Neutrophil (primary cell): ENCODE results near the gene QDPR.
"Not testable (repeated sequence)": the region's sequence is repeated elsewhere in the genome, so short reads cannot be mapped to it uniquely, and the experiment has no call there.

Experiments used
- H3K27ac ChIP-seq: fragments of 200-600 bp; sonication (generic); 2 replicates; pipeline ENCODE4 v1.5.1; 2016; ENCODE audit warnings: mild to moderate bottlenecking, moderate library complexity
- H3K27me3 ChIP-seq: fragments of 200-600 bp; sonication (generic); 2 replicates; pipeline ENCODE4 v1.6.0; 2016; ENCODE audit warnings: mild to moderate bottlenecking
- H3K36me3 ChIP-seq: fragments of 200-600 bp; sonication (generic); 2 replicates; pipeline ENCODE4 v1.5.1; 2017
- H3K4me1 ChIP-seq, 2 experiments: fragments of 200-600 bp in 1 of 2; sonication (generic) in 1 of 2; 1 replicate in 1 of 2; 2 replicates in 1 of 2; pipeline versions ENCODE4 v1.5.1 to v1.6.1; 2013 to 2016; ENCODE audit warnings: low read depth in 1 of 2, low read length in 1 of 2, mild to moderate bottlenecking in 1 of 2, moderate library complexity in 1 of 2; ENCODE audit not compliant: control insufficient read depth in 1 of 2, insufficient read depth in 1 of 2
- H3K4me3 ChIP-seq, 2 experiments: fragments of 200-600 bp in 1 of 2; sonication (generic) in 1 of 2; 1 replicate in 1 of 2; 2 replicates in 1 of 2; pipeline ENCODE4 v1.5.1; 2013 to 2016; ENCODE audit warnings: low read depth in 1 of 2, low read length in 1 of 2, mild to moderate bottlenecking in 1 of 2, moderate library complexity in 1 of 2
- H3K9me3 ChIP-seq: fragments of 200-600 bp; sonication (generic); 2 replicates; pipeline ENCODE4 v1.5.1; 2016
- CTCF ChIP-seq: fragments of 200-600 bp; sonication (generic); IDR thresholded peaks from 2 replicates; pipeline ENCODE4 v1.5.1; 2016; ENCODE audit warnings: antibody characterized with exemption

Gene QDPR

DNA sequence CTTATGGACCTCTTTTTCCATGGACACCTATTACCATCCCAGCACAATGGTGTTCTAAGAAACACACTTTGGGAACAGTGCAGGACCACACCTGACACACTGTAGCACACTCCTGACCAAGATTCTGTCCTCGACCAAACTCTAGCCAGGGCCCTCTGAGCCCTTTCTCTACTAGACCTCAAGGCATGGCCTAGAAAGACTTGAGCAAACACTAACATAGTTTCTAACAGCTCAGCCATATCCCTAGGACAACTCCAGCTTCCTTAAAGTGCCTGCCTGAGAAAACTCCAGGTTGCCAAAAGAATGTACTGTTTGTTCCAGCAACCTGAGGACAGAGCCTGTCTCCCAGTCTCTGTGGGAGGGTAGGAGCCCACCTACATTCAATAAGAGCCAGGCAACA, 48.3 kb downstream of the QDPR start:
- no peak overlapping the region for H3K4me3 ChIP-seq
- H3K36me3 ChIP-seq: no peaks in the 10 kb centered on the region
- H3K9me3 ChIP-seq: no peaks in the 10 kb centered on the region
- H3K4me1 ChIP-seq: no peaks in the 10 kb centered on the region
- no peaks in the 10 kb centered on the region for H3K27me3 ChIP-seq
- no peak overlapping the region for H3K27ac ChIP-seq
- no peak for TF ChIP-seq CTCF

- no peaks in the 10 kb centered on the region for H3K4me1 ChIP-seq
- no peak overlapping the region for H3K4me3 ChIP-seq
- H3K27me3 ChIP-seq: no peaks in the 10 kb centered on the region
- H3K36me3 ChIP-seq: no peaks in the 10 kb centered on the region
- TF ChIP-seq CTCF: no peak
- H3K9me3 ChIP-seq: no peaks in the 10 kb centered on the region
- no peak overlapping the region for H3K27ac ChIP-seq
Measured at GRCh38 chr4:17450269-17450804, 61.6 kb downstream of the QDPR start.

GRCh38 chr4:17448689-17449088, 63.2 kb downstream of the QDPR start:
- Histone ChIP-seq H3K27ac (no peak overlapping the region), H3K27me3 (no peaks in the 10 kb centered on the region), H3K9me3 (no peaks in the 10 kb centered on the region), H3K4me3 (no peak overlapping the region), H3K36me3 (no peaks in the 10 kb centered on the region), H3K4me1 (no peaks in the 10 kb centered on the region)
- TF ChIP-seq CTCF: no peak

- H3K27me3 ChIP-seq: no peaks in the 10 kb centered on the region
- no peak overlapping the region for H3K27ac ChIP-seq
- H3K4me3 ChIP-seq: no peak overlapping the region
- H3K9me3 ChIP-seq: no peaks in the 10 kb centered on the region
- H3K36me3 ChIP-seq: no peaks in the 10 kb centered on the region
- no peaks in the 10 kb centered on the region for H3K4me1 ChIP-seq
- no peak for TF ChIP-seq CTCF
Measured at GRCh38 chr4:17447675-17448298, 64.1 kb downstream of the QDPR start.

DNA sequence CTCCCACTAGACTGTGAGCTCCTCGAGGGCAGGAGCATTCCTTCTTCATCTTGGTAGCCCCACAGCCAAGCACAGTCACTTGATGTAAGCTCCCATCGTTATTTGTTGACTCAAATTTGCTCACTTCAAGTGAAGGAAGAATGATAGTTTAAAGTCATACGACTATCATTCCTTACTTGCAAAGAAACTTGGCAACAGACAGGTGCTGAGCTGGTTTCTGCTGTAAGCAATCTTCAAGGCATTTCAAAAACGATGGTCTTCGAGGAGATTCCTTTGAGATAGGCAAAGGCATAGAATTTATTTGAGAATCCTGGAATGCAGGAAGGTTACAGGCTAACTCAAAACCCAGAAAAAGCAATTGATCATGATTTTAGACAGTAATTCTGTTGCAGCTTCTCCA, 64.8 kb downstream of the QDPR start:
- TF ChIP-seq CTCF: no peak
- H3K9me3 ChIP-seq: no peaks in the 10 kb centered on the region
- no peaks in the 10 kb centered on the region for H3K36me3 ChIP-seq
- H3K4me3 ChIP-seq: no peak overlapping the region
- H3K27me3 ChIP-seq: no peaks in the 10 kb centered on the region
- H3K4me1 ChIP-seq: no peaks in the 10 kb centered on the region
- H3K27ac ChIP-seq: no peak overlapping the region

DNA sequence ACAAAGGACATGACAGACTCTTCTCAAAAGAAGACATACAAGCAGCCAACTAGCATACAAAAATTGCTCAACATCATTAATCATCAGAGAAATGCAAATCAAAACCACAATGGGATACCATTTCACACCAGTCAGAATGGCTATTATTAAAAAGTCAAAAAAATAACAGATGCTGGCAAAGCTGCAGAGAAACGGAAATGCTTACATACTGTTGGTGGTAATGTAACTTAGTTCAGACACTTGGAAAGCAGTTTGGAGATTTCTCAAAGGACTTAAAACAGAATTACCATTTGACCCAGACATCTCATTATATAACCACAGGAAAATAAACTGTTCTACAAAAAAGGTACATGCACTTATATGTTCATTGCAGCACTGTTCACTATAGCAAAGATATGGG, 69.4 kb downstream of the QDPR start:
- H3K4me3 ChIP-seq, H3K9me3 ChIP-seq, H3K27ac ChIP-seq, H3K36me3 ChIP-seq, H3K27me3 ChIP-seq, H3K4me1 ChIP-seq: not testable (repeated sequence)
